ENCODE data around the gene HTT. TPM values are rescaled to one million over a fixed set of nuclear protein-coding genes. Genes with fewer than 3 reads are reported as not detected.

HTT gene
- total and polyA plus RNA-seq, 9 of the 15 experiments (the other 6 are each of a cell fraction or from before 2014, with no cell fraction given) = 0.66 to 31.6 (median 14.7) TPM

DNA sequence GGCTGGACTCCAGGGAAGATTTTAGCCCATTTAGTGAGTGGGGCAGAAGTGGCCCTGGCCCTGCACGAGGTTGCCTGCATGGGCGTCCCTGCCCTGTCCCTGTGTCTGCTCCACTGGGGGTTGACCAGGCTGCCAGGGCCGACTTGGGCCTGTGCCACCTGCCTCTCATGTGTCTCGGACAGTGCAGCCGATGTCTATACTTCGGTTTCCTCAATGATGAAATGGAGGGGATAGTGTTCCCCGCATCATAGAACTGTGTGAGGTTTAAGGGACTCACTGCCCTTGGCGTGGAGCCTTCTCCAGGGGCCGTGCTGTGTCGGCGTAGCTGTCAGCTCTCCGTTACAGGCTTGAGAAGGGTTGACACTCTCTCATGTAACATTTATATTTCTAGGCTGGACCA, 147.5 kb downstream of the HTT start (continued):
- TF ChIP-seq KAT7 (CRISPR knock-in tag; IDR thresholded peaks at IDR 0.05; ENCODE audit: borderline replicate concordance) (no peak), CHD2 (IDR thresholded peaks at IDR 0.05; ENCODE audit: low read depth, low read length) (no peak), RAD21 (CRISPR knock-in tag; conservative IDR thresholded peaks at IDR 0.05 in 1 of 2, IDR thresholded peaks at IDR 0.05 in 1 of 2) (no peak), TSC22D4 (tag; IDR thresholded peaks at IDR 0.05) (no peak), ZBTB7A (IDR thresholded peaks at IDR 0.05; ENCODE audit: borderline replicate concordance, control insufficient read depth, low read depth, low read length) (no peak), SRF (CRISPR knock-in tag; IDR thresholded peaks at IDR 0.05) (no peak), HNRNPH1 (optimal IDR thresholded peaks at IDR 0.05; ENCODE audit: low read depth, low read length) (no peak), ZNF785 (CRISPR knock-in tag; IDR thresholded peaks at IDR 0.05) (no peak), ZNF79 (CRISPR knock-in tag; IDR thresholded peaks at IDR 0.05; ENCODE audit: low read depth) (no peak), SMAD1 (IDR thresholded peaks at IDR 0.05; ENCODE audit: low read depth, low read length, partially characterized antibody) (no peak)
- TF ChIP-seq, protein P1, sequence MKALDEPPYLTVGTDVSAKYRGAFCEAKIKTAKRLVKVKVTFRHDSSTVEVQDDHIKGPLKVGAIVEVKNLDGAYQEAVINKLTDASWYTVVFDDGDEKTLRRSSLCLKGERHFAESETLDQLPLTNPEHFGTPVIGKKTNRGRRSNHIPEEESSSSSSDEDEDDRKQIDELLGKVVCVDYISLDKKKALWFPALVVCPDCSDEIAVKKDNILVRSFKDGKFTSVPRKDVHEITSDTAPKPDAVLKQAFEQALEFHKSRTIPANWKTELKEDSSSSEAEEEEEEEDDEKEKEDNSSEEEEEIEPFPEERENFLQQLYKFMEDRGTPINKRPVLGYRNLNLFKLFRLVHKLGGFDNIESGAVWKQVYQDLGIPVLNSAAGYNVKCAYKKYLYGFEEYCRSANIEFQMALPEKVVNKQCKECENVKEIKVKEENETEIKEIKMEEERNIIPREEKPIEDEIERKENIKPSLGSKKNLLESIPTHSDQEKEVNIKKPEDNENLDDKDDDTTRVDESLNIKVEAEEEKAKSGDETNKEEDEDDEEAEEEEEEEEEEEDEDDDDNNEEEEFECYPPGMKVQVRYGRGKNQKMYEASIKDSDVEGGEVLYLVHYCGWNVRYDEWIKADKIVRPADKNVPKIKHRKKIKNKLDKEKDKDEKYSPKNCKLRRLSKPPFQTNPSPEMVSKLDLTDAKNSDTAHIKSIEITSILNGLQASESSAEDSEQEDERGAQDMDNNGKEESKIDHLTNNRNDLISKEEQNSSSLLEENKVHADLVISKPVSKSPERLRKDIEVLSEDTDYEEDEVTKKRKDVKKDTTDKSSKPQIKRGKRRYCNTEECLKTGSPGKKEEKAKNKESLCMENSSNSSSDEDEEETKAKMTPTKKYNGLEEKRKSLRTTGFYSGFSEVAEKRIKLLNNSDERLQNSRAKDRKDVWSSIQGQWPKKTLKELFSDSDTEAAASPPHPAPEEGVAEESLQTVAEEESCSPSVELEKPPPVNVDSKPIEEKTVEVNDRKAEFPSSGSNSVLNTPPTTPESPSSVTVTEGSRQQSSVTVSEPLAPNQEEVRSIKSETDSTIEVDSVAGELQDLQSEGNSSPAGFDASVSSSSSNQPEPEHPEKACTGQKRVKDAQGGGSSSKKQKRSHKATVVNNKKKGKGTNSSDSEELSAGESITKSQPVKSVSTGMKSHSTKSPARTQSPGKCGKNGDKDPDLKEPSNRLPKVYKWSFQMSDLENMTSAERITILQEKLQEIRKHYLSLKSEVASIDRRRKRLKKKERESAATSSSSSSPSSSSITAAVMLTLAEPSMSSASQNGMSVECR (CRISPR knock-in tag; IDR thresholded peaks at IDR 0.05) = no peak
